DOHH2 (cell line): Measurements from ENCODE around the gene MAP3K5.

ENCODE experiments used
- H3F3A ChIP-seq: fragments of 200-600 bp; sonication (generic), shearing (Covaris generic); 2 replicates; pipeline ENCODE4 v1.6.0; 2016; ENCODE audit warnings: antibody characterized with exemption, mild to moderate bottlenecking; ENCODE audit not compliant: control insufficient read depth, insufficient read depth
- H3K27ac ChIP-seq: fragments of 200-600 bp; sonication (generic); 2 replicates; pipeline ENCODE4 v1.5.1; 2014; ENCODE audit warnings: low read depth, mild to moderate bottlenecking, low read length, moderate library complexity
- H3K27me3 ChIP-seq: fragments of 200-600 bp; sonication (generic); 2 replicates; pipeline ENCODE4 v1.6.1; 2014; ENCODE audit warnings: mild to moderate bottlenecking, low read length, mixed read lengths; ENCODE audit not compliant: control insufficient read depth
- H3K36me3 ChIP-seq: fragments of 200-600 bp; sonication (generic); 2 replicates; pipeline ENCODE4 v1.6.1; 2014; ENCODE audit warnings: mild to moderate bottlenecking, low read length, moderate library complexity, mixed read lengths; ENCODE audit not compliant: control insufficient read depth
- H3K4me1 ChIP-seq: fragments of 200-600 bp; sonication (generic); 2 replicates; pipeline ENCODE4 v1.6.1; 2014; ENCODE audit warnings: mild to moderate bottlenecking, low read length, mixed read lengths; ENCODE audit not compliant: control insufficient read depth
- H3K4me2 ChIP-seq: fragments of 200-600 bp; sonication (generic); 2 replicates; pipeline ENCODE4 v1.6.0; 2014; ENCODE audit warnings: mild to moderate bottlenecking, low read length, moderate library complexity
- H3K4me3 ChIP-seq: fragments of 200-600 bp; sonication (generic); 2 replicates; pipeline ENCODE4 v1.5.1; 2014; ENCODE audit warnings: mild to moderate bottlenecking, low read length, mixed read lengths
- H3K79me2 ChIP-seq: fragments of 200-600 bp; sonication (generic); 2 replicates; pipeline ENCODE4 v1.6.1; 2014; ENCODE audit warnings: mild to moderate bottlenecking, low read length, mixed read lengths; ENCODE audit not compliant: control insufficient read depth
- H3K9me2 ChIP-seq: fragments of 200-600 bp; sonication (generic); replicated peaks from 2 replicates; pipeline ENCODE4 v1.6.1; 2014; ENCODE audit warnings: mild to moderate bottlenecking, low read length, mixed read lengths; ENCODE audit not compliant: control insufficient read depth
- H3K9me3 ChIP-seq: fragments of 200-600 bp; sonication (generic); 2 replicates; pipeline ENCODE4 v1.6.1; 2014; ENCODE audit warnings: antibody characterized with exemption, low read length, mixed read lengths; ENCODE audit not compliant: control insufficient read depth, insufficient read depth
- H4K20me1 ChIP-seq: fragments of 200-600 bp; sonication (generic); 2 replicates; pipeline ENCODE4 v1.6.0; 2014; ENCODE audit warnings: low read depth, mild to moderate bottlenecking, antibody characterized with exemption, low read length, moderate library complexity; ENCODE audit not compliant: control insufficient read depth, insufficient read depth
- EZH2phosphoT487 ChIP-seq: fragments of 200-600 bp; sonication (generic); IDR thresholded peaks from 2 replicates; pipeline ENCODE4 v1.6.1; 2017; ENCODE audit warnings: borderline replicate concordance, mild to moderate bottlenecking, antibody characterized with exemption, low read length, moderate library complexity, mixed read lengths
- TF ChIP-seq, protein P1 (sequence below): fragments of 200-600 bp; sonication (generic); IDR thresholded peaks from one replicate; pipeline ENCODE4 v1.5.1; 2014; ENCODE audit warnings: antibody characterized with exemption, mild to moderate bottlenecking, low read depth, low read length; ENCODE audit not compliant: poor library complexity, severe bottlenecking

Gene MAP3K5

DNA sequence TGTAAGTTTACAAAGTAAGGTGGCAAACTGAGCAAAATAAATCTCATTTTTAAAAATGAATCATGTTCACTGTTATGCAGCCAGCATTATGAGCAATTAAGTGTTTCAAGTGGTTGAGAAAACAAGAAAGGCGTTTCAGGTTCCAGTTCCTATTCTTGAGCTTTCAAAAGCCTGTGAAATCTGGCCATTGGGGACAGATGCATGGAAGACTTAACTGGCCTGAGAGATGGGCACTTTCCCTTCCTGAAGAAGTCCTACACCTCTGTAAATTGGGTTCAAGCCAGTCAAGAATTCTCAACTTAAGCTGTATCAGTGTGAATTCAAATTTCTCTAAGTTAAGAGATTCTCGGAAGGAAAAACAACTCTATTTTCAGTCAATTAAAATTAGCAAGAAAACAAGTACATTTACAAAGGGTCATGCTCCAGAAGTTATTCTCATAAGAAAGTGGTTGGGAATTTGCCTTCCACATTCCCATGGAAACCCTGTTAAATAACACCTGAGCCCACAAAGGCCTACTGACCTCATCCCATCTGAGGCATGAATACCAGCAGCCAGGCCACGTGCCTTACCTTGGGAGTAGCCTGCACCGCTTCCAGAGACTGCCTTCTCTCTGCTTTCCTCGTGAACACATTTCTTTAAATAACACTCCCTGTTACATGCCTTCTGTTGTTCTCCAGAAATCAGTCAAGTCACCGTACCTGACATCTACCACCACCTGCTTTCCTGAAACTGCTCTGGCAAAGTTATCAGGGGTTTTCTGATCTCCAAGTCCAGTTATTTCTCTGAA, 19.4 kb downstream of the MAP3K5 start:
- H3K9me3 ChIP-seq, result no peaks in the 10 kb centered on the region
- H3F3A ChIP-seq, result no peaks in the 10 kb centered on the region
- no peaks in the 10 kb centered on the region for H3K36me3 ChIP-seq
- H3K9me2 ChIP-seq, result no peaks in the 10 kb centered on the region
- H3K4me2 ChIP-seq, result no peak overlapping the region
- no peak overlapping the region for H3K27ac ChIP-seq
- peaks cover under 1% of the 10 kb centered on the region for H3K4me1 ChIP-seq
- no peak overlapping the region for H3K4me3 ChIP-seq
- H4K20me1 ChIP-seq, result no peaks in the 10 kb centered on the region
- no peaks in the 10 kb centered on the region for H3K27me3 ChIP-seq
- H3K79me2 ChIP-seq, result no peaks in the 10 kb centered on the region
- TF ChIP-seq, protein P1, sequence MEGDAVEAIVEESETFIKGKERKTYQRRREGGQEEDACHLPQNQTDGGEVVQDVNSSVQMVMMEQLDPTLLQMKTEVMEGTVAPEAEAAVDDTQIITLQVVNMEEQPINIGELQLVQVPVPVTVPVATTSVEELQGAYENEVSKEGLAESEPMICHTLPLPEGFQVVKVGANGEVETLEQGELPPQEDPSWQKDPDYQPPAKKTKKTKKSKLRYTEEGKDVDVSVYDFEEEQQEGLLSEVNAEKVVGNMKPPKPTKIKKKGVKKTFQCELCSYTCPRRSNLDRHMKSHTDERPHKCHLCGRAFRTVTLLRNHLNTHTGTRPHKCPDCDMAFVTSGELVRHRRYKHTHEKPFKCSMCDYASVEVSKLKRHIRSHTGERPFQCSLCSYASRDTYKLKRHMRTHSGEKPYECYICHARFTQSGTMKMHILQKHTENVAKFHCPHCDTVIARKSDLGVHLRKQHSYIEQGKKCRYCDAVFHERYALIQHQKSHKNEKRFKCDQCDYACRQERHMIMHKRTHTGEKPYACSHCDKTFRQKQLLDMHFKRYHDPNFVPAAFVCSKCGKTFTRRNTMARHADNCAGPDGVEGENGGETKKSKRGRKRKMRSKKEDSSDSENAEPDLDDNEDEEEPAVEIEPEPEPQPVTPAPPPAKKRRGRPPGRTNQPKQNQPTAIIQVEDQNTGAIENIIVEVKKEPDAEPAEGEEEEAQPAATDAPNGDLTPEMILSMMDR, result no peak
- no peak for TF ChIP-seq EZH2phosphoT487

DNA sequence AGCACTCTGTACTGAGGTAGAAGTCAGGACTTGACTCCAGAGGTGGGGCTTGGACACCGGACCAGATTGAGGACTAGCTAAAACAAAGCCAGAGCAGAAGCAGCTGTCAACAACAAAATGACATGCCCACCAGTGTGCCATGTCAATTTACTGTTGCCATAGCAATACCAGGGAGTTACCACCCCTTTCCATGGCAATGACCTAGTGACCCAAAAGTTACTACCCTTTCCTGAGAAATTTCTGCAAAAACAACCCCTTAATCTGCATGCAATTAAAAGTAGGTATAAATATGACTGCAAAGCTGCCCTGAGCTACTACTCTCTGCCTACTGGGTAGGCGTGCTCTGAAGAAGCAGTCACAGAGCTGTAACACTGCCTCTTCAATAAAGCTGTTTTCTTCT, 21.0 kb downstream of the MAP3K5 start:
- no peaks in the 10 kb centered on the region for H4K20me1 ChIP-seq
- no peak overlapping the region for H3K4me3 ChIP-seq
- H3K36me3 ChIP-seq, result no peaks in the 10 kb centered on the region
- no peaks in the 10 kb centered on the region for H3F3A ChIP-seq
- no peak overlapping the region for H3K4me2 ChIP-seq
- H3K27me3 ChIP-seq, result no peaks in the 10 kb centered on the region
- TF ChIP-seq, protein P1, result no peak
- no peak for TF ChIP-seq EZH2phosphoT487
- H3K4me1 ChIP-seq, result peaks cover 9% of the 10 kb centered on the region
- H3K79me2 ChIP-seq, result no peaks in the 10 kb centered on the region
- H3K27ac ChIP-seq, result no peak overlapping the region
- H3K9me3 ChIP-seq, result no peaks in the 10 kb centered on the region
- H3K9me2 ChIP-seq, result no peaks in the 10 kb centered on the region

- H3K36me3 ChIP-seq, result no peaks in the 10 kb centered on the region
- no peak overlapping the region for H3K4me2 ChIP-seq
- peaks cover 3% of the 10 kb centered on the region; the same call in 1 of the 2 replicates for H3K27me3 ChIP-seq
- peaks cover 13% of the 10 kb centered on the region for H3K4me1 ChIP-seq
- H3K27ac ChIP-seq, result no peak overlapping the region
- no peaks in the 10 kb centered on the region for H3K9me3 ChIP-seq
- H3F3A ChIP-seq, result no peaks in the 10 kb centered on the region
- H4K20me1 ChIP-seq, result no peaks in the 10 kb centered on the region
- H3K79me2 ChIP-seq, result no peaks in the 10 kb centered on the region
- no peaks in the 10 kb centered on the region for H3K9me2 ChIP-seq
- no peak for TF ChIP-seq EZH2phosphoT487
- TF ChIP-seq, protein P1, result no peak
- no peak overlapping the region for H3K4me3 ChIP-seq
Observed at GRCh38 chr6:136769759-136770158, 22.5 kb downstream of the MAP3K5 start.
